Renal pelvis (tissue), 12 donors: Measurements from ENCODE around the gene PCDHA1. TPM values are rescaled to one million over a fixed set of nuclear protein-coding genes. Genes with fewer than 3 reads are reported as not detected.
"Not testable (repeated sequence)": the region's sequence is repeated elsewhere in the genome, so short reads cannot be mapped to it uniquely, and the experiment has no call there.

Experiments
- DNase-seq: peaks from one replicate; pipeline ENCODE4 v3.0.0-alpha.2; 2013
- long read RNA-seq, 16 experiments: transcript quantifications; one replicate each; lab custom pipeline, GENCODE V29; 2026
- polyA plus RNA-seq, 3 donors: library from polyadenylated mRNA; unstranded; fragments of 120-200 nt; gene quantifications; one replicate each; pipeline ENCODE4 v1.2.1, GENCODE V29; 2013; ENCODE audit not compliant: insufficient read length in 3 of 3

The PCDHA1 gene
- under 1 TPM in 1 of 3 donors, not detected in 2; 0.15 TPM for polyA plus RNA-seq
- long read RNA-seq, donor 1: 0 reads
- long read RNA-seq, donor 2: 0 reads
- long read RNA-seq, donor 3: 0 reads
- long read RNA-seq, donor 4: 0 reads
- long read RNA-seq, donor 5: 0 reads
- long read RNA-seq, donor 6: 0 reads
- long read RNA-seq, donor 7: 0 reads
- long read RNA-seq, donor 8: 0 reads
- long read RNA-seq, donor 9: 0 reads
- long read RNA-seq, donor 10: 0 reads
- long read RNA-seq, donor 11, partial matches to known transcripts: 0 of 2 reads
- long read RNA-seq, donor 11, other reads (novel, unspliced or antisense): 0 of 2 reads
- long read RNA-seq, donor 12, partial matches to known transcripts: 0 of 1 reads
- long read RNA-seq, donor 12, other reads (novel, unspliced or antisense): 0 of 1 reads
- long read RNA-seq, donor 13: 0 reads
- long read RNA-seq, donor 14, partial matches to known transcripts: 0 of 1 reads
- long read RNA-seq, donor 14, other reads (novel, unspliced or antisense): 0 of 1 reads
- long read RNA-seq, donor 15: 0 reads
- long read RNA-seq, donor 16: 0 reads

DNA sequence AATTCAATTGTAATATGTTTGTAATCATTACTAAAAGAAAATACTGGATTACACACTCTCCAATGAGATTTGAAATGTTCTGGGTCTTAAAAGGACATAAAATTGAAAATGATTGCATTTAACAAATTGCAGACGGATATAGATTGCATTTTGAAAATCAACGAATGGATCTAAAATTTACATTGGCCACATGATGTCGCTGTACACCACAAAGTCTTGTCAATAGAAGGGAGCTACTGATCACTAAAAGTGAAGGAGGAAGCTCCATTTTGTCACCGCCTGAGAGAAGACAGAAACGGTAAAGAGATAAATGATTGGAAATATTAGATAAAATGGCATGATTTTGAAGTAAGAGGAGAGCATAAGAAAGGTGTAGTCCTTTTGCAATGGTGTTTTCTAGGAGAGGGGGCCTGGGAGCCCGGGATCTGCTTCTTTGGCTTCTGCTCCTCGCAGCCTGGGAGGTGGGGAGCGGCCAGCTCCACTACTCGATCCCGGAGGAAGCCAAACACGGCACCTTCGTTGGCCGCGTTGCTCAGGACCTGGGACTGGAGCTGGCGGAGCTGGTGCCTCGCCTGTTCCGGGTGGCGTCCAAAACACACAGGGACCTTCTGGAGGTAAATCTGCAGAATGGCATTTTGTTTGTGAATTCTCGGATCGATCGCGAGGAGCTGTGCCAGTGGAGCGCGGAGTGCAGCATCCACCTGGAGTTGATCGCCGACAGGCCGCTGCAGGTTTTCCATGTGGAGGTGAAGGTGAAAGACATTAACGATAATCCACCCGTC lies at the start of gene PCDHA1:
PCDHA1 (plus strand) TSS at position 236 of the 782 bp plus-strand sequence.
- no peak for DNase-seq

DNA sequence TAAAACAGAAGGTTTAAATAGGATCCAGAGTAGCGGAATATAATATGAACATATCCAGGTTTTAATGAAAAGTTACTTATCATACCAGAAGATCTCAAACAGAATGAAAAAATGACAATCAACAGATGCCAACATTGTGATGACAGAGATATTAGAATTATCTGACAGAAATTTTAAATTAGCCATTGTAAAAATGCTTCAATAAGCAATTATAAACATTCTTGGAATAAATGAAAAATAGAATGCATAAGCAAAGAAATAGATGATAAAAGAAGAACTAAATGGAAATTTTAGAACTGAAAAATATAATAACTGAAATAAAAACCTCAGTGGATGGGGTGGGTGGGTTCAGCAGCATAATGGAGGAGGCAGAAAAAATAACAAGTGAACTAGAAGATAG lies 48.5 kb upstream of the PCDHA1 start:
- DNase-seq: no peak

DNA sequence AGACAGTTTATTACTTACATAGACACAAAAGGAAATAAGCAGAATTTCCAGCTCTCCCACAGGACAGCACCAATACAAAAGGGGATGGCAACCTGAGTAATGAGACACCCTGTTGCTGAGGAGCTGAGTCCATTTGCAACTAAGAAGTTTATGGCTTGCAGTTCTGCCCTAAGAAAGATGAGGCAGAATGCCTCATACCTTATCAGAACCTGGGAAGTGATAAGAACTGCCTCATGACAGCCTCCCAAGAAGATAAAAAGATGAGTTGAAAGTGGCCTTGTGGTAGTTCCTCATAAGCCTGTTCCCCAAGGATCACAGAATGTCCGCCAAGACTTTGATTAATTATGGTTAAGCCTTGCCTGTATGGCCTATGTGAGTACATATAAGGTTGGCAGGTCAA lies 44.0 kb upstream of the PCDHA1 start:
- DNase-seq: no peak

DNA sequence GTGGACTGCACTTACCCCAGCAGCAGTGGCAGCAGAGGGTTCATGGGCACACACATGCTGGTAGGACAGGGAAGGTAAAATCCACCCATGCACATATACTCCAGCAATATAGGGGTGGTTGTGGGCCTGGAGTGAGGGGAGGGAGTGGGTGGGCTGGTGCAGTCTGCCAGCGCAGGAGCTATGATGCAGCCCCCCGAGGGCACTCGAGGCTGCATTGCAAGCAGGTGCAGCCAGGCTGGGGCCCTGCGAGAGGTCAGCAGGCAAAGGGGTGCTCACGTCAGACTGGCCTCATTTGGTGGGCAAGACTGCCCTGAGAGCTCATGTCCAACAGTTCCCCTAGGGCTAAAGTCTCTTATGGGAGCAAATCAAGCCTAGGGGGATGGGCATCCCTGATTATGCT lies 32.4 kb upstream of the PCDHA1 start:
- no peak for DNase-seq

DNA sequence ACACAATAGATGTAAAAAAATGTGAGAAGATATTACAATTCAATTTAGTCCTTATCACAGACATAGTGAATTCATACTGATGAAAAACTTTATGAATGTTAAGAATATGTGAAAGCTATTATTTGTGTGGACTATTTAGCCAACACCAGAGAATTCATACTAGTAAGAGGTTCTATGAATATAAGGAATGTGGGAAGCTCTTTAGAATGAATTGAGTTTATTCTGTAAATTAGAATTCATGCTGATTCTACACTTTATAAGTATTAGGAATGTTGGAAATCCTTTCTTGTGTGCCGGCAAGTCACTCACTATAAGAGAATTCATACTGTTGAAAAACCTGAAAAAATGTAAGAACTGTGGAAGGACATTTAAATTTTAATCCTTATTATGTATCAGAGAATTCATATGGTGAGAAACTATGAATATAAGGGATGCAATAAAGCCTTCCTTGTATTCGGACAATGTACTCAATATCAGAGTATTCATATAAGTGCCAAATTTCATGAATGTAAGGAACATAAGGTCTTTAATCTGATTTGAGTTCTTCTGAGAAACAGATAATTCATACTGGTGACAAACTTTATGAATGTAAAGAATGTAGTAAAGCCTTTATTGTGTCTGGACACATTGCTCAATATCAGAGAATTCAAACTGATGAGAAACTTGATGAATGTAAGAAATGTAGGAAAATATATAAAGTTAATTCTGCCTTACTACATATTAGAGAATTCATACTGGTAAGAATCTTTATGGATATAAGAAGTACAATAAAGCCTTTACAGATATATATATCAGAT lies 21.6 kb upstream of the PCDHA1 start:
- no peak for DNase-seq

DNA sequence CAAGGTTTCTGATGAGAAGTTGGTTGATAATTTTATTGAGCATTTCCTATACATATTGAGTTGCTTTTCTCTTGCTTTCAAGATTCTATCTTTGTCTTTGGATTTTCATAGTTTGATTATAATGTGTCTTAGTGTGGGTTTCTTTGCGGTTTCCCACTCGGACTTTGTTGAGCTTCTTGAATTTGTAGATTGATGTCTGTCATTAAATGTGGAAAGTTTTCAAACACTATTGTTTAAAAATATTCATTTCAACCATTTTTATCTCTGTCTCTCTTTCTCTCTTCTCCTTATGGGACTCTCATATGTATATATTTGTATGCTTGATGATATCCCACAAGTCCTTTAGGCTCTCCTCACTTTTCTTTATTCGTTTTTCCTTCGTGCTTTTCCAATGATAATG lies 18.5 kb upstream of the PCDHA1 start:
- no peak for DNase-seq

DNA sequence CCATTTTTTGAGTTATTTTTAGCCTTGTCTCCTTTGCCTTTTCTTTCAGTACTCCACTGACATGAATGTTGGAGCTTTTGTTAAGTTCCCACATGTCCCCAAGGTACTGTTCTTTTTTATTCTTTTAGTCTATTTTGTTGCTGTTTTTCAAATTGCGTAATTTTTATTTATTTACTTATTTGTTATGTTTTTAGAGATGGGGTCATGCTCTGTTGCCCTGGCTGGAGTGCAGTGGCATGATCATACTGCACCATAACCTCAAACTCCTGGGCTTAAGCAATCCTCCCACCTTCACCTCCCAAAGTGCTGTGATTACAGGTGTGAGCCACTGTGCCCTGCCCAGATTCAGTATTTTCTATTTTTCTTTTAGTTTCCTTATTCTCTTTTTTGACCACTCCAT lies 5.4 kb upstream of the PCDHA1 start:
- no peak for DNase-seq

DNA sequence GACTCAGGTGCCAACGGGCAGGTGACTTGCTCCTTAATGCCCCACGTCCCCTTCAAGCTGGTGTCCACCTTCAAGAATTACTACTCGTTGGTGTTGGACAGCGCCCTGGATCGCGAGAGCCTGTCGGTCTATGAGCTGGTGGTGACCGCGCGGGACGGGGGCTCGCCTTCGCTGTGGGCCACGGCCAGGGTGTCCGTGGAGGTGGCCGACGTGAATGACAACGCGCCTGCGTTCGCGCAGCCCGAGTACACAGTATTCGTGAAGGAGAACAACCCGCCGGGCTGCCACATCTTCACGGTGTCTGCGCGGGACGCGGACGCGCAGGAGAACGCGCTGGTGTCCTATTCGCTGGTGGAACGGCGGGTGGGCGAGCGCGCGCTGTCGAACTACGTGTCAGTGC lies 1.5 kb downstream of the PCDHA1 start:
- DNase-seq: not testable (repeated sequence)

DNA sequence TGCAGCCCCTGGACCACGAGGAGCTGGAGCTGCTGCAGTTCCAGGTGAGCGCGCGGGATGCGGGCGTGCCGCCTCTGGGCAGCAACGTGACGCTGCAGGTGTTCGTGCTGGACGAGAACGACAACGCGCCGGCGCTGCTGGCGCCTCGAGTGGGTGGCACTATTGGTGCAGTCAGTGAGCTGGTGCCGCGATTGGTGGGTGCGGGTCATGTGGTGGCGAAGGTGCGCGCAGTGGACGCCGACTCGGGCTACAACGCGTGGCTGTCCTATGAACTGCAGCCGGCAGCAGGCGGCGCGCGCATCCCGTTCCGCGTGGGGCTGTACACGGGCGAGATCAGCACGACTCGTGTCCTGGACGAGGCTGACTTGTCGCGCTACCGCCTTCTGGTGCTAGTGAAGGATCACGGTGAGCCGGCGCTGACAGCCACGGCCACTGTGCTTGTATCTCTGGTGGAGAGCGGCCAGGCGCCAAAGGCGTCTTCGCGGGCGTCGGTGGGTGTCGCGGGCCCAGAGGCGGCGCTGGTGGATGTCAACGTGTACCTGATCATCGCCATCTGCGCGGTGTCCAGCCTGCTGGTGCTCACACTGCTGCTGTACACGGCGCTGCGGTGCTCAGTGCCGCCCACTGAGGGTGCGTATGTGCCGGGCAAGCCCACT lies 2.0 kb downstream of the PCDHA1 start:
- DNase-seq: not testable (repeated sequence)

DNA sequence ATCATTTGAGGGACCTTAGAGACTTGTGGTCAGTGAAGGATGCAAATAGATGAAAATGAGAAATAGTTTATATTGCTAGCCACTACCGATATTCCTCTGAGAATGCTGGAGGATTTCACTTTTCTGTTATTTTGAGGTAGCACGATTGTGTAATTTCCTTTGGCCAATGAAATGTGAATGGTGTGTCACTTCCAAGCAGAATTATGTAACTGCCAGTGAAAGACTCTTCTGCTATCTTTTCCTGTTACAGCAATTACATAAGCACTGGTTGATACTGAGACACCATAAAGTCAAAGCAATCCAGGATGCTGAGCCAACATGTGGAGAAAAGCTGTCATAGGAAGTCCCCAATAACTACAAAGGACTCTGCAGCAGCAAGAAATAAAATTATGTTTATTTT lies 5.1 kb downstream of the PCDHA1 start:
- DNase-seq: no peak

DNA sequence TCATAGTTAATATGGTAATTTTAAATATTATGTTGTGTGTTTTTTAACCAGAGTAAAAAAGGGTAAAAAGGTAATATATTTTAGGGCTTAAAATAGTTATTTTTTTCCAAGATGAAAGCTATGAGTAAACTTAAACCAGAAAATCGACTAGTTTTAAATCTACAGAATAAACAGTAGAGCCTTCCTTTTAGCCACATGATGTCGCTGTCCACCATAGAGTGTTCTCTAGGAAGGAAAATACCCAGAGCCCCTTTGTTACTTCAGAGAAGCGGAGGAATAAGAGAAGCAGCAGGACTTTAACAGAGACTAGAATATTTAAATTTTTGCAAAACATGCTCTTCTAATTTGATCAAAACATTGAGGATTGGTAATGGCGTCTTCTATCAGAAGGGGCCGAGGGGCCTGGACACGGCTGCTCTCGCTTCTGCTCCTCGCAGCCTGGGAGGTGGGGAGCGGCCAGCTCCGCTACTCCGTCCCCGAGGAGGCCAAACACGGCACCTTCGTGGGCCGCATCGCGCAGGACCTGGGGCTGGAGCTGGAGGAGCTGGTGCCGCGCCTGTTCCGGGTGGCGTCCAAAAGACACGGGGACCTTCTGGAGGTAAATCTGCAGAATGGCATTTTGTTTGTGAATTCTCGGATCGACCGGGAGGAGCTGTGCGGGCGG lies 8.8 kb downstream of the PCDHA1 start, which contains the start of gene PCDHA2:
PCDHA2 (plus strand) TSS at position 258 of the 664 bp plus-strand sequence.
- no peak for DNase-seq

DNA sequence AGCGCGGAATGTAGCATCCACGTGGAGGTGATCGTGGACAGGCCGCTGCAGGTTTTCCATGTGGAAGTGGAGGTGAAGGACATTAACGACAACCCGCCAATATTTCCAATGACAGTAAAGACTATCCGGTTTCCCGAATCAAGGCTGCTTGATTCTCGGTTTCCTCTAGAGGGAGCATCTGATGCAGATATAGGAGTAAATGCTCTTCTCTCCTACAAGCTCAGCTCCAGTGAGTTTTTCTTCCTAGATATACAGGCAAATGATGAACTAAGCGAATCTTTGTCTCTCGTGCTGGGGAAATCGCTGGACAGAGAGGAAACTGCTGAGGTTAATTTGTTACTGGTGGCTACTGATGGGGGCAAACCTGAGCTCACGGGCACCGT lies 9.3 kb downstream of the PCDHA1 start:
- DNase-seq: no peak

DNA sequence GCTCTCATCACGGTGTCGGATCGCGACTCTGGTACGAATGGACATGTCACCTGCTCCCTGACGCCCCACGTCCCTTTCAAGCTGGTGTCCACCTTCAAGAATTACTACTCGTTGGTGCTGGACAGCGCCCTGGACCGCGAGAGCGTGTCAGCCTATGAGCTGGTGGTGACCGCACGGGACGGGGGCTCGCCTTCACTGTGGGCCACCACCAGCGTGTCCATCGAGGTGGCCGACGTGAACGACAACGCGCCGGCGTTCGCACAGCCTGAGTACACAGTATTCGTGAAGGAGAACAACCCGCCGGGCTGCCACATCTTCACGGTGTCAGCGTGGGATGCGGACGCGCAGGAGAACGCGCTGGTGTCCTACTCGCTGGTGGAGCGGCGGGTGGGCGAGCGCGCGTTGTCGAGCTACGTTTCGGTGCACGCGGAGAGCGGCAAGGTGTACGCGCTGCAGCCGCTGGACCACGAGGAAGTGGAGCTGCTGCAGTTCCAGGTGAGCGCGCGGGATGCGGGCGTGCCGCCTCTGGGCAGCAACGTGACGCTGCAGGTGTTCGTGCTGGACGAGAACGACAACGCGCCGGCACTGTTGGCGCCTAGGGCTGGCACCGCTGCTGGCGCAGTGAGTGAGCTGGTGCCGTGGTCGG lies 10.3 kb downstream of the PCDHA1 start:
- not testable (repeated sequence) for DNase-seq

DNA sequence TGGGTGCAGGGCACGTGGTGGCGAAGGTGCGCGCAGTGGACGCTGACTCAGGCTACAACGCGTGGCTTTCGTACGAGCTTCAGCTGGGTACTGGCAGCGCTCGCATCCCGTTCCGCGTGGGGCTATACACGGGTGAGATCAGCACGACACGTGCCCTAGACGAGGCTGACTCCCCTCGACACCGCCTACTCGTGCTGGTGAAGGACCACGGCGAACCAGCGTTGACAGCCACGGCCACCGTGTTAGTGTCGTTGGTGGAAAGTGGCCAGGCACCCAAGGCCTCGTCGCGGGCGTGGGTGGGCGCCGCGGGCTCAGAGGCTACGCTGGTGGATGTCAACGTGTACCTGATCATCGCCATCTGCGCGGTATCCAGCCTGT lies 10.8 kb downstream of the PCDHA1 start:
- DNase-seq: no peak

DNA sequence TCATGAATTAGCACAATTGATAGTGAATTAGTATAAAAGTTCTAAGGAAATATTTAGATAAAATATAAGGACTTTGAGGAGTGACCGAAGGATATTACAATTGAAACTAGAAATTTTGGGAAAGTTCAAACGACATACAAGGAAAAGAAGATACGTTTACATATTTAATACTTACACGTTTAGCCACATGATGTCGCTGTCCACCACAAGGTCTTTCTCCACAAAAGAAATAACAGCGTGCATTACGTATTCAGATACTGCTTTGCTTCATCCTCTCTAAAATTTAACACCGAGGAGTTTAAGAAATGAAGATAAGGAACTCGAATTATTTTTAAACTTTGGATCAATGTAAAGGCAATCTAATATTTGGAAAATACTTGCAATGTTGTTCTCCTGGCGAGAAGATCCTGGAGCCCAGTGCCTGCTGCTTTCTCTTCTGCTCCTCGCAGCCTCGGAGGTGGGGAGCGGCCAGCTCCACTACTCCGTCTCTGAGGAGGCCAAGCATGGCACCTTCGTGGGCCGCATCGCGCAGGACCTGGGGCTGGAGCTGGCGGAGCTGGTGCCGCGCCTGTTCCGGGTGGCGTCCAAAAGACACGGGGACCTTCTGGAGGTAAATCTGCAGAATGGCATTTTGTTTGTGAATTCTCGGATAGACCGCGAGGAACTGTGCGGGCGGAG lies 15.0 kb downstream of the PCDHA1 start, which contains the start of gene PCDHA3:
PCDHA3 (plus strand) TSS at position 242 of the 678 bp plus-strand sequence.
- DNase-seq: no peak

DNA sequence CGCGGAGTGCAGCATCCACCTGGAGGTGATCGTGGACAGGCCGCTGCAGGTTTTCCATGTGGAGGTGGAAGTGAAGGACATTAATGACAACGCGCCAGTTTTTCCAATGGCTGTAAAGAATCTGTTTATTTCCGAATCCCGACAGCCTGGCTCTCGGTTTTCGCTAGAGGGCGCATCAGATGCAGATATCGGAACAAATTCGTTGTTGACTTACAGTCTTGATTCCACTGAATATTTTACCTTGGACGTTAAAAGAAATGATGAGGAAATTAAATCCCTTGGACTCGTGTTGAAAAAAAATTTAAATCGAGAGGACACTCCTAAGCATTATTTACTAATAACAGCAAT lies 15.5 kb downstream of the PCDHA1 start:
- DNase-seq: no peak

DNA sequence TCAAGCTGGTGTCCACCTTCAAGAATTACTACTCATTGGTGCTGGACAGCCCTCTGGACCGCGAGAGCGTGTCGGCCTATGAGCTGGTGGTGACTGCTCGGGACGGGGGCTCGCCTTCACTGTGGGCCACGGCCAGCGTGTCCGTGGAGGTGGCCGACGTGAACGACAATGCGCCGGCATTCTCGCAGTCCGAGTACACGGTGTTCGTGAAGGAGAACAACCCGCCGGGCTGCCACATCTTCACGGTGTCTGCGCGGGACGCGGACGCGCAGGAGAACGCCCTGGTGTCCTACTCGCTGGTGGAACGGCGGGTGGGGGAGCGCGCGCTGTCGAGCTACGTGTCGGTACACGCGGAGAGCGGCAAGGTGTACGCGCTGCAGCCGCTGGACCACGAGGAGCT lies 16.4 kb downstream of the PCDHA1 start:
- DNase-seq: not testable (repeated sequence)

DNA sequence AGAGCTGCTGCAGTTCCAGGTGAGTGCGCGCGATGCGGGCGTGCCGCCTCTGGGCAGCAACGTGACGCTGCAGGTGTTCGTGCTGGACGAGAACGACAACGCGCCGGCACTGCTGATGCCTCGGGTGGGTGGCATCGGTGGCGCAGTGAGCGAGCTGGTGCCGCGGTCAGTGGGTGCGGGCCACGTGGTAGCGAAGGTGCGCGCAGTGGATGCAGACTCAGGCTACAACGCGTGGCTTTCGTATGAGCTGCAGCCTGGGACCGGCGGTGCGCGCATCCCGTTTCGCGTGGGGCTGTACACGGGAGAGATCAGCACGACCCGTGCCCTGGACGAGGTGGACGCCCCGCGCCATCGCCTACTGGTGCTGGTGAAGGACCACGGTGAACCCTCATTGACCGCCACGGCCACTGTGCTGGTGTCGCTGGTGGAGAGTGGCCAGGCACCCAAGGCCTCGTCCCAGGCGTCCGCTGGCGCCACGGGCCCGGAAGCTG lies 16.9 kb downstream of the PCDHA1 start:
- no peak for DNase-seq
